ENCODE measurements around the gene PPP1R7.

The PPP1R7 gene

GRCh38 chr2:241173557-241173956 lies 23.3 kb downstream of the PPP1R7 start:
- Histone ChIP-seq H3K27me3 (replicated peaks; ENCODE audit: control insufficient read depth, insufficient read depth, low read length) (no peaks in the 10 kb centered on the region), H3K36me3 (ENCODE audit: control insufficient read depth, insufficient read depth, low read length) (peaks cover 19% of the 10 kb centered on the region), H3K4me3 (replicated peaks; ENCODE audit: low read depth, low read length) (no peak overlapping the region)
- TF ChIP-seq, protein P1, sequence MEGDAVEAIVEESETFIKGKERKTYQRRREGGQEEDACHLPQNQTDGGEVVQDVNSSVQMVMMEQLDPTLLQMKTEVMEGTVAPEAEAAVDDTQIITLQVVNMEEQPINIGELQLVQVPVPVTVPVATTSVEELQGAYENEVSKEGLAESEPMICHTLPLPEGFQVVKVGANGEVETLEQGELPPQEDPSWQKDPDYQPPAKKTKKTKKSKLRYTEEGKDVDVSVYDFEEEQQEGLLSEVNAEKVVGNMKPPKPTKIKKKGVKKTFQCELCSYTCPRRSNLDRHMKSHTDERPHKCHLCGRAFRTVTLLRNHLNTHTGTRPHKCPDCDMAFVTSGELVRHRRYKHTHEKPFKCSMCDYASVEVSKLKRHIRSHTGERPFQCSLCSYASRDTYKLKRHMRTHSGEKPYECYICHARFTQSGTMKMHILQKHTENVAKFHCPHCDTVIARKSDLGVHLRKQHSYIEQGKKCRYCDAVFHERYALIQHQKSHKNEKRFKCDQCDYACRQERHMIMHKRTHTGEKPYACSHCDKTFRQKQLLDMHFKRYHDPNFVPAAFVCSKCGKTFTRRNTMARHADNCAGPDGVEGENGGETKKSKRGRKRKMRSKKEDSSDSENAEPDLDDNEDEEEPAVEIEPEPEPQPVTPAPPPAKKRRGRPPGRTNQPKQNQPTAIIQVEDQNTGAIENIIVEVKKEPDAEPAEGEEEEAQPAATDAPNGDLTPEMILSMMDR (IDR thresholded peaks at IDR 0.05; ENCODE audit: insufficient read depth, low read length, poor library complexity, severe bottlenecking), result no peak
- DNase-seq (ENCODE audit: extremely low read depth, insufficient read length), result no peak

DNA sequence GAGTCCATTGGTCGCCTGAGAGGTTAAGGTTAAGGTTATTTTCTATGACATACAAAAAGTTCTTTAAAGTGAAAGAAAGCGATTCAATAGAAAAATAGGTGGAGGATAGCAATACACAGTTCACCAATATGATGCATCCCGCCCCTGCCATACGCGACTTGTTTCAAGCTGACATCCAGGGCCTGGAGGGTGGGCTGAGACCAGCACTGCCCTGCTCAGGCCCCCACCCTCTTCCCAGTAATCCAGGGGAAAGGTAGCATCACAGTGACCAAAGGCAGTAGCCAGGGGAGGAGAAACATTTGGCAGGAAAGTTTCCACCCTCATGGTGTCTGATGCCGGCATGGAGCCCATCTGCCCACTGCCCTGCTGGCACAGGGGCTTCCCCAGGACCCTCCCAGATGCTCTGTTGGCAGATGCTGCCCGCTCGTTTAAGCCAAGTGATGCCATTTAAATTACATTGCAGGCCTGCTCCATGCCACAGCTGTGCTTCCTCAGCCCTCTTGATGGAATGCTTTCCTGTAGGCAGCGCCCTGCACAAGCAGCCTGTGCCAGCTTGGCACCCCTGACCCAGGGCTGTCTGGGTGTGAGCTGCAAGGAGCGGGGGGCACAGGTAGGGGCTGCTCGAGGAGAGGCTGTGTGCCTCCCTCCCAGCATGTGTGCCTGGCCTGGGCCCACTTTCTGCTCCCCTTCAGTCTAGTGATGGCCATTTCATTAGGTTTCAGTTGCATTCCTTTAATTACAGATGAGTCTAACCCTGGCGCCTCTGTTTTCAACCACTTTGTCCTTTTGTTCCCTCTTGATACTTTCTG lies 27.5 kb downstream of the PPP1R7 start:
- no peak for DNase-seq (ENCODE audit: extremely low read depth, insufficient read length)
- H3K36me3 ChIP-seq (ENCODE audit: control insufficient read depth, insufficient read depth, low read length), result peaks cover 13% of the 10 kb centered on the region
- H3K4me3 ChIP-seq (replicated peaks; ENCODE audit: low read depth, low read length), result no peak overlapping the region
- TF ChIP-seq, protein P1 (IDR thresholded peaks at IDR 0.05; ENCODE audit: insufficient read depth, low read length, poor library complexity, severe bottlenecking), result no peak
- no peaks in the 10 kb centered on the region for H3K27me3 ChIP-seq (replicated peaks; ENCODE audit: control insufficient read depth, insufficient read depth, low read length)

GRCh38 chr2:241178961-241179360 lies 28.7 kb downstream of the PPP1R7 start:
- no peak for DNase-seq (ENCODE audit: extremely low read depth, insufficient read length)
- TF ChIP-seq, protein P1 (IDR thresholded peaks at IDR 0.05; ENCODE audit: insufficient read depth, low read length, poor library complexity, severe bottlenecking), result no peak
- Histone ChIP-seq H3K4me3 (replicated peaks; ENCODE audit: low read depth, low read length) (no peak overlapping the region), H3K36me3 (ENCODE audit: control insufficient read depth, insufficient read depth, low read length) (peaks cover 18% of the 10 kb centered on the region), H3K27me3 (replicated peaks; ENCODE audit: control insufficient read depth, insufficient read depth, low read length) (no peaks in the 10 kb centered on the region)

GRCh38 chr2:241179899-241180298 lies 29.6 kb downstream of the PPP1R7 start:
- DNase-seq (ENCODE audit: extremely low read depth, insufficient read length), result no peak
- no peaks in the 10 kb centered on the region for H3K27me3 ChIP-seq (replicated peaks; ENCODE audit: control insufficient read depth, insufficient read depth, low read length)
- H3K36me3 ChIP-seq (ENCODE audit: control insufficient read depth, insufficient read depth, low read length), result peaks cover 15% of the 10 kb centered on the region
- H3K4me3 ChIP-seq (replicated peaks; ENCODE audit: low read depth, low read length), result no peak overlapping the region
- TF ChIP-seq, protein P1 (IDR thresholded peaks at IDR 0.05; ENCODE audit: insufficient read depth, low read length, poor library complexity, severe bottlenecking), result no peak

- peaks cover 15% of the 10 kb centered on the region for H3K36me3 ChIP-seq (ENCODE audit: control insufficient read depth, insufficient read depth, low read length)
- no peak for DNase-seq (ENCODE audit: extremely low read depth, insufficient read length)
- no peak overlapping the region for H3K4me3 ChIP-seq (replicated peaks; ENCODE audit: low read depth, low read length)
- TF ChIP-seq, protein P1 (IDR thresholded peaks at IDR 0.05; ENCODE audit: insufficient read depth, low read length, poor library complexity, severe bottlenecking), result no peak
- H3K27me3 ChIP-seq (replicated peaks; ENCODE audit: control insufficient read depth, insufficient read depth, low read length), result no peaks in the 10 kb centered on the region
Observed at GRCh38 chr2:241180495-241180894, 30.2 kb downstream of the PPP1R7 start.
